Endothelial cell of umbilical vein (primary cell): ENCODE results near the gene STARD13. TPM values are rescaled to one million over a fixed set of nuclear protein-coding genes. Genes with fewer than 3 reads are reported as not detected.

Experiments used
- BruUV-seq: library from RNA; stranded (reverse); fragments of 400-500 nt; replicated peaks from 2 replicates; lab custom pipeline; 2021; lab: Mats Ljungman, UMichigan
- CTCF ChIA-PET: fragments of 300-600, 350-600 bp; sonication (Branson Sonifier 250); formaldehyde crosslinking; loops from one replicate; lab custom pipeline; 2021; ENCODE audit warnings: antibody characterized with exemption, inconsistent platforms; lab: Charles Lee
- POLR2A ChIA-PET: fragments of 300-600, 350-600 bp; sonication (Branson Sonifier 250); formaldehyde crosslinking; loops from one replicate; lab custom pipeline; 2021; ENCODE audit warnings: antibody characterized with exemption, inconsistent platforms; lab: Charles Lee
- DNase-seq: peaks from one replicate; pipeline ENCODE4 v3.0.0-alpha.2; 2011; ENCODE audit warnings: low read depth, low spot score
- FAIRE-seq: peaks from 2 replicates; lab custom pipeline; 2011; peaks lifted over from hg19 to GRCh38; lab: Jason Lieb, UNC
- H2AFZ ChIP-seq: 2 replicates; pipeline ENCODE4 v1.6.0; 2012; ENCODE audit warnings: low read depth, low read length, control low read depth, inconsistent platforms
- H3K27ac ChIP-seq: 2 replicates; pipeline ENCODE4 v1.5.1; 2011; ENCODE audit warnings: low read depth, mild to moderate bottlenecking, control low read depth, low read length, moderate library complexity; ENCODE audit not compliant: insufficient read depth
- H3K27me3 ChIP-seq, 2 experiments: 2 replicates each; pipeline versions ENCODE4 v1.6.0 to v1.6.1; 2011; ENCODE audit warnings: low read length in 2 of 2, mixed read lengths in 1 of 2; ENCODE audit not compliant: control insufficient read depth in 2 of 2, insufficient read depth in 2 of 2
- H3K36me3 ChIP-seq, 2 experiments: 2 replicates in 1 of 2; 3 replicates in 1 of 2; pipeline ENCODE4 v1.5.1; 2011; ENCODE audit warnings: low read length in 2 of 2, mild to moderate bottlenecking in 1 of 2, moderate library complexity in 1 of 2; ENCODE audit not compliant: control insufficient read depth in 2 of 2, insufficient read depth in 2 of 2; ENCODE audit errors: extremely low read depth in 1 of 2
- H3K4me1 ChIP-seq: 3 replicates; pipeline ENCODE4 v1.5.1; 2011; ENCODE audit warnings: mild to moderate bottlenecking, low read length; ENCODE audit not compliant: control insufficient read depth, insufficient read depth; ENCODE audit errors: extremely low read depth
- H3K4me2 ChIP-seq: 2 replicates; pipeline ENCODE4 v1.6.1; 2011; ENCODE audit warnings: low read length, control low read depth, mixed read lengths; ENCODE audit not compliant: insufficient read depth
- H3K4me3 ChIP-seq, 3 experiments: fragments of 200-600 bp in 1 of 3; sonication (generic), shearing (Covaris generic) in 1 of 3; replicated peaks in 1 of 3; 2 replicates each; pipeline ENCODE4 v1.5.1; 2011 to 2016; ENCODE audit warnings: control low read depth in 3 of 3, low read length in 3 of 3, mild to moderate bottlenecking in 2 of 3, inconsistent platforms in 1 of 3, low read depth in 1 of 3, moderate library complexity in 1 of 3; ENCODE audit not compliant: insufficient read depth in 1 of 3
- H3K79me2 ChIP-seq: 2 replicates; pipeline ENCODE4 v1.6.0; 2012; ENCODE audit warnings: low read length, inconsistent platforms; ENCODE audit not compliant: control insufficient read depth, insufficient read depth
- H3K9ac ChIP-seq: replicated peaks from 2 replicates; pipeline ENCODE3; 2011; ENCODE audit warnings: low read length, control low read depth; ENCODE audit not compliant: insufficient read depth; ENCODE audit errors: extremely low read depth
- H3K9me1 ChIP-seq: replicated peaks from 3 replicates; pipeline ENCODE4 v1.6.0; 2011; ENCODE audit warnings: mild to moderate bottlenecking, low read length; ENCODE audit not compliant: control insufficient read depth, insufficient read depth; ENCODE audit errors: extremely low read depth
- H3K9me3 ChIP-seq: replicated peaks from 2 replicates; pipeline ENCODE4 v1.5.1; 2012; ENCODE audit warnings: low read length, inconsistent platforms; ENCODE audit not compliant: control insufficient read depth, insufficient read depth
- H4K20me1 ChIP-seq: replicated peaks from 2 replicates; pipeline ENCODE3; 2011; ENCODE audit warnings: mild to moderate bottlenecking, low read length; ENCODE audit not compliant: control insufficient read depth, insufficient read depth; ENCODE audit errors: extremely low read depth
- CTCF ChIP-seq, 2 donors: IDR thresholded peaks; 1 replicate in 1 of 2; 2 replicates in 1 of 2; pipeline ENCODE4 v1.5.1; 2011; ENCODE audit warnings: low read length in 2 of 2, mild to moderate bottlenecking in 2 of 2, moderate library complexity in 2 of 2, control low read depth in 1 of 2, inconsistent platforms in 1 of 2, low read depth in 1 of 2; ENCODE audit not compliant: insufficient read depth in 1 of 2; ENCODE audit errors: extremely low read depth in 1 of 2
- EZH2 ChIP-seq: IDR thresholded peaks from 2 replicates; pipeline ENCODE4 v1.6.1; 2012; ENCODE audit warnings: borderline replicate concordance, low read depth, mild to moderate bottlenecking, moderate library complexity, low read length, inconsistent platforms; ENCODE audit not compliant: severe bottlenecking
- FOS ChIP-seq: IDR thresholded peaks from 2 replicates; pipeline ENCODE4 v1.6.1; 2011; ENCODE audit warnings: mild to moderate bottlenecking, low read length, moderate library complexity, borderline replicate concordance; ENCODE audit not compliant: insufficient read depth
- JUN ChIP-seq: IDR thresholded peaks from 2 replicates; pipeline ENCODE4 v1.6.1; 2011; ENCODE audit warnings: borderline replicate concordance, low read depth; ENCODE audit not compliant: insufficient read length, insufficient read depth
- MAX ChIP-seq: IDR thresholded peaks from 2 replicates; pipeline ENCODE4 v1.6.1; 2011; ENCODE audit not compliant: insufficient read depth, insufficient read length
- MYC ChIP-seq: IDR thresholded peaks from one replicate; pipeline ENCODE4 v1.6.1; 2011; ENCODE audit warnings: mild to moderate bottlenecking, low read depth, low read length
- POLR2AphosphoS5 ChIP-seq: IDR thresholded peaks from 2 replicates; pipeline ENCODE4 v1.6.1; 2012; ENCODE audit warnings: low read depth, mild to moderate bottlenecking, control low read depth, low read length, moderate library complexity; ENCODE audit not compliant: insufficient read depth
- dilution Hi-C: fragments of 300-500 bp; cut with MboI; formaldehyde crosslinking; loops from one replicate; pipeline ENCODE4 v1.15.0; 2019; ENCODE audit warnings: low sequenced_read_pairs; ENCODE audit not compliant: extremely low pct_ligation_motif_present
- intact Hi-C: fragments of 100-400 bp; cut with micrococcal nuclease; formaldehyde crosslinking; loops from one replicate; pipeline ENCODE4 v1.10.0; 2022
- polyA plus RNA-seq, 4 experiments: library from polyadenylated mRNA; depleted of rRNA in 3 of 4; stranded (reverse) in 3 of 4; unstranded in 1 of 4; fragments of >200 nt; gene quantifications; 2 replicates each; pipeline versions ENCODE4 v1.2.1 to v1.2.3, GENCODE V29; 2011 to 2012; ENCODE audit warnings: missing spikeins in 1 of 4
- total RNA-seq: library from RNA; stranded (reverse); gene quantifications from 2 replicates; pipeline ENCODE4 v1.2.3, GENCODE V29; 2021

The STARD13 gene
- total and polyA plus RNA-seq, 2 donors (not counting 3 experiments of a cell fraction or from before 2014, with no cell fraction given) = 11.0 to 47.7 TPM

DNA sequence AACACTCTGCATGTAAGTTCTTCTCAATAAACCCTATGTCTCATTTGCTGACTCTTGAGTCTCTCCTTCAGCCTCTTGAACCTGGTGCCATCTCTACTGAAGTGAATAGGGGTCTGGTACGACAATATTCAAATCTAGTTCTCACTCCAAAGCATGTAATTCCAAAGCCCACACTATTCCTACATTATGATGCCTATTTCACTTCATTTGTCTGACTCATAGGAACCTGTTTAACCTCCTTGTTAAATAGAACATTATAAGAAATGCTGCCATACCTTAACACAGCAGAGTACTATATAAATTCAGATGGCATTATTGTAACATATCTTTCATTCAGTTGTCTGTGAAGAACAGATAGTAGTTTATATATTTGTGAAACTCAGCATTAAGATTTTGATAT, 67.1 kb downstream of the STARD13 start:
- BruUV-seq = no TSS peak
- ChIA-PET CTCF (no interaction called here), POLR2A (no interaction called here)
- H3K27ac ChIP-seq = no peak overlapping the region
- intact Hi-C loops = no loop called here
- no peaks in the 10 kb centered on the region for H3K9me1 ChIP-seq
- dilution Hi-C loops = no loop called here
- H3K9ac ChIP-seq = no peak overlapping the region
- no peaks in the 10 kb centered on the region for H3K9me3 ChIP-seq
- no peaks in the 10 kb centered on the region for H3K27me3 ChIP-seq
- no peak for DNase-seq
- peaks cover 87% of the 10 kb centered on the region for H3K79me2 ChIP-seq
- no peak overlapping the region for H3K4me2 ChIP-seq
- no peak overlapping the region for H3K4me3 ChIP-seq
- no peaks in the 10 kb centered on the region for H3K4me1 ChIP-seq
- no peak overlapping the region for H2AFZ ChIP-seq
- no peaks in the 10 kb centered on the region for H4K20me1 ChIP-seq
- TF ChIP-seq CTCF (IDR thresholded peaks at IDR 0.05; ENCODE audit: extremely low read depth in 1 of 2, insufficient read depth in 1 of 2, low read depth in 1 of 2, low read length in 2 of 2) (no peak), FOS (no peak), JUN (no peak), POLR2AphosphoS5 (no peak), EZH2 (no peak), MAX (no peak), MYC (no peak)
- peaks cover 0 to 2% of the 10 kb centered on the region in 2 experiments for H3K36me3 ChIP-seq
- no peak for FAIRE-seq
